ENCODE results near the gene ANKRD40. TPM values are rescaled to one million over a fixed set of nuclear protein-coding genes. Genes with fewer than 3 reads are reported as not detected.
A peak's percentile ranks its signal among the peaks of the same experiment; 100 is the strongest.

Gene ANKRD40
- total and polyA plus RNA-seq, 9 of the 15 experiments (the other 6 are each of a cell fraction or from before 2014, with no cell fraction given), result 9.0 to 28.9 (median 27.7) TPM

DNA sequence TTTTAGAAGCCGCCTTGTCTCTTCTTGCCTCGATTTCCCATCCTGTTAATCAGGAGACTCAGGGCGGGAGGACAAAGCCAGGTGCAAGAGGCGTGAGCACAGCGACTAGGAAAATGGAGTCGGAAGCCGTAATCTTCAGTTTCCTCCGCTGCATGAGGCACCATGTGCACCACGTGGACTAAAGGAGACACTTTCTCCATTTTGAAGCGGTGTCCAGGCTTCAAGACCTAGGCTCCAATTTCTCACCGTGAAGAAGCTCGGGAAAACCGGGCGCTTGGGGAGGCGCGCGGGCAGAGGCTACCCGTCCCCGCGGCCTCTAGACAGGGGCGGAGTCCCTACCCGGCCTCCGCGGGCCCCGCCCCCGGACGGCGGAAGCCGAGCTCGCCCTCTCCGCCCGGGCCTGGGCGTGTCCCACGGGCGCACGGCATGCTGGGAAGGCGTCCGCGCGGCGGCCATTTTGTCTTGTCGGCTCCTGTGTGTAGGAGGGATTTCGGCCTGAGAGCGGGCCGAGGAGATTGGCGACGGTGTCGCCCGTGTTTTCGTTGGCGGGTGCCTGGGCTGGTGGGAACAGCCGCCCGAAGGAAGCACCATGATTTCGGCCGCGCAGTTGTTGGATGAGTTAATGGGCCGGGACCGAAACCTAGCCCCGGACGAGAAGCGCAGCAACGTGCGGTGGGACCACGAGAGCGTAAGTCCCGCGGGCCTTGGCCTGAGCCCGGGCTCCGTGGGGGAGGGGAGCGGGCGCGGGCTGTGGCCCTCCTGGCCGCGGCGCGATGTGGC lies 11.6 kb upstream of the ANKRD40 start, which contains the start of gene LUC7L3 (continued):
- TF ChIP-seq, protein P1, sequence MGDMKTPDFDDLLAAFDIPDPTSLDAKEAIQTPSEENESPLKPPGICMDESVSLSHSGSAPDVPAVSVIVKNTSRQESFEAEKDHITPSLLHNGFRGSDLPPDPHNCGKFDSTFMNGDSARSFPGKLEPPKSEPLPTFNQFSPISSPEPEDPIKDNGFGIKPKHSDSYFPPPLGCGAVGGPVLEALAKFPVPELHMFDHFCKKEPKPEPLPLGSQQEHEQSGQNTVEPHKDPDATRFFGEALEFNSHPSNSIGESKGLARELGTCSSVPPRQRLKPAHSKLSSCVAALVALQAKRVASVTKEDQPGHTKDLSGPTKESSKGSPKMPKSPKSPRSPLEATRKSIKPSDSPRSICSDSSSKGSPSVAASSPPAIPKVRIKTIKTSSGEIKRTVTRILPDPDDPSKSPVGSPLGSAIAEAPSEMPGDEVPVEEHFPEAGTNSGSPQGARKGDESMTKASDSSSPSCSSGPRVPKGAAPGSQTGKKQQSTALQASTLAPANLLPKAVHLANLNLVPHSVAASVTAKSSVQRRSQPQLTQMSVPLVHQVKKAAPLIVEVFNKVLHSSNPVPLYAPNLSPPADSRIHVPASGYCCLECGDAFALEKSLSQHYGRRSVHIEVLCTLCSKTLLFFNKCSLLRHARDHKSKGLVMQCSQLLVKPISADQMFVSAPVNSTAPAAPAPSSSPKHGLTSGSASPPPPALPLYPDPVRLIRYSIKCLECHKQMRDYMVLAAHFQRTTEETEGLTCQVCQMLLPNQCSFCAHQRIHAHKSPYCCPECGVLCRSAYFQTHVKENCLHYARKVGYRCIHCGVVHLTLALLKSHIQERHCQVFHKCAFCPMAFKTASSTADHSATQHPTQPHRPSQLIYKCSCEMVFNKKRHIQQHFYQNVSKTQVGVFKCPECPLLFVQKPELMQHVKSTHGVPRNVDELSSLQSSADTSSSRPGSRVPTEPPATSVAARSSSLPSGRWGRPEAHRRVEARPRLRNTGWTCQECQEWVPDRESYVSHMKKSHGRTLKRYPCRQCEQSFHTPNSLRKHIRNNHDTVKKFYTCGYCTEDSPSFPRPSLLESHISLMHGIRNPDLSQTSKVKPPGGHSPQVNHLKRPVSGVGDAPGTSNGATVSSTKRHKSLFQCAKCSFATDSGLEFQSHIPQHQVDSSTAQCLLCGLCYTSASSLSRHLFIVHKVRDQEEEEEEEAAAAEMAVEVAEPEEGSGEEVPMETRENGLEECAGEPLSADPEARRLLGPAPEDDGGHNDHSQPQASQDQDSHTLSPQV (IDR thresholded peaks at IDR 0.05), result peak; percentile 96
- TF ChIP-seq TOE1 (IDR thresholded peaks at IDR 0.05; ENCODE audit: borderline replicate concordance) (peak; percentile 63), TOE1 (CRISPR knock-in tag; IDR thresholded peaks at IDR 0.05; ENCODE audit: borderline replicate concordance, low read depth) (no peak; the same call in 1 of the 2 replicates), ASH1L (IDR thresholded peaks at IDR 0.05; ENCODE audit: borderline replicate concordance, low read depth, partially characterized antibody) (peak; percentile 24), C11orf30 (IDR thresholded peaks at IDR 0.05; ENCODE audit: low read depth) (peak; percentile 47; the same call in 1 of the 2 replicates), RBM22 (IDR thresholded peaks at IDR 0.05; ENCODE audit: low read depth, low read length, poor library complexity, severe bottlenecking) (peak; percentile 78), SRSF1 (IDR thresholded peaks at IDR 0.05; ENCODE audit: low read depth, low read length) (no peak), SUPT5H (IDR thresholded peaks at IDR 0.05) (peak; percentile 98), SIN3A (IDR thresholded peaks at IDR 0.05; ENCODE audit: borderline replicate concordance in 2 of 2, control insufficient read depth in 1 of 2, low read depth in 2 of 2, low read length in 2 of 2) (no peak)
- TF ChIP-seq, protein P2, sequence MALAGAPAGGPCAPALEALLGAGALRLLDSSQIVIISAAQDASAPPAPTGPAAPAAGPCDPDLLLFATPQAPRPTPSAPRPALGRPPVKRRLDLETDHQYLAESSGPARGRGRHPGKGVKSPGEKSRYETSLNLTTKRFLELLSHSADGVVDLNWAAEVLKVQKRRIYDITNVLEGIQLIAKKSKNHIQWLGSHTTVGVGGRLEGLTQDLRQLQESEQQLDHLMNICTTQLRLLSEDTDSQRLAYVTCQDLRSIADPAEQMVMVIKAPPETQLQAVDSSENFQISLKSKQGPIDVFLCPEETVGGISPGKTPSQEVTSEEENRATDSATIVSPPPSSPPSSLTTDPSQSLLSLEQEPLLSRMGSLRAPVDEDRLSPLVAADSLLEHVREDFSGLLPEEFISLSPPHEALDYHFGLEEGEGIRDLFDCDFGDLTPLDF (CRISPR knock-in tag; IDR thresholded peaks at IDR 0.05), result peak; percentile 76
- TF ChIP-seq, protein P3, sequence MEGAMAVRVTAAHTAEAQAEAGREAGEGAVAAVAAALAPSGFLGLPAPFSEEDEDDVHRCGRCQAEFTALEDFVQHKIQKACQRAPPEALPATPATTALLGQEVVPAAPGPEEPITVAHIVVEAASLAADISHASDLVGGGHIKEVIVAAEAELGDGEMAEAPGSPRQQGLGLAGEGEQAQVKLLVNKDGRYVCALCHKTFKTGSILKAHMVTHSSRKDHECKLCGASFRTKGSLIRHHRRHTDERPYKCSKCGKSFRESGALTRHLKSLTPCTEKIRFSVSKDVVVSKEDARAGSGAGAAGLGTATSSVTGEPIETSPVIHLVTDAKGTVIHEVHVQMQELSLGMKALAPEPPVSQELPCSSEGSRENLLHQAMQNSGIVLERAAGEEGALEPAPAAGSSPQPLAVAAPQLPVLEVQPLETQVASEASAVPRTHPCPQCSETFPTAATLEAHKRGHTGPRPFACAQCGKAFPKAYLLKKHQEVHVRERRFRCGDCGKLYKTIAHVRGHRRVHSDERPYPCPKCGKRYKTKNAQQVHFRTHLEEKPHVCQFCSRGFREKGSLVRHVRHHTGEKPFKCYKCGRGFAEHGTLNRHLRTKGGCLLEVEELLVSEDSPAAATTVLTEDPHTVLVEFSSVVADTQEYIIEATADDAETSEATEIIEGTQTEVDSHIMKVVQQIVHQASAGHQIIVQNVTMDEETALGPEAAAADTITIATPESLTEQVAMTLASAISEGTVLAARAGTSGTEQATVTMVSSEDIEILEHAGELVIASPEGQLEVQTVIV (CRISPR knock-in tag; IDR thresholded peaks at IDR 0.05; ENCODE audit: borderline replicate concordance), result no peak
